ENCODE data around the gene THNSL1.

DNA sequence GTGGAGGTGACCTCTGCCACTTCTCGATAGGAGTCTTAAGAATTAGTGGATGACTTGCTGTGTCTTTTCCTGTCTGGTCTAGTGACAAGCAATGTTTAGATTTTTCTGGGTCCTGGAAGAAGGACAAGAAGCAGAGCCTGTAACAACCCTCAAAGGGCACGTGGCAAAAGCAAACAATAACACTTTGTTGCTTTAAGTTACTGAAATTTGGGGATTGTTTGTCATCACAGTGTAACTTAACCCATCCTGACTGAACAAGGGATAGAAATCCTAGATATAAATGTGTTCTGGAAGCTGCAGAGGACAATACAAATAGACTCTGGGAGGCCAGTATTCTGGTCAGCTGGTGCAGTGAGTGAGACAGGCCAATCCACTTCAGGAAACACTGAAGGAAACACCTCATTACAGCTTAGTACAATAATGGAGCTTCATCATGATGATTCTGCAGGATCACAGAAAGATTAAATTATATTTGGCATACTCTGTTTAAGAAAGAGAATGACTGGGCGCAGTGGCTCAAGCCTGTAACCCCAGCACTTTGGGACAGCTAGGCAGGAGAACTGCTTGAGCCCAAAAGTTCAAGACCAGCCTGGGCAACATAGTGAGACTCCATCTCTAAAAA is 23.8 kb upstream of the THNSL1 start:
- TF ChIP-seq, protein P1, sequence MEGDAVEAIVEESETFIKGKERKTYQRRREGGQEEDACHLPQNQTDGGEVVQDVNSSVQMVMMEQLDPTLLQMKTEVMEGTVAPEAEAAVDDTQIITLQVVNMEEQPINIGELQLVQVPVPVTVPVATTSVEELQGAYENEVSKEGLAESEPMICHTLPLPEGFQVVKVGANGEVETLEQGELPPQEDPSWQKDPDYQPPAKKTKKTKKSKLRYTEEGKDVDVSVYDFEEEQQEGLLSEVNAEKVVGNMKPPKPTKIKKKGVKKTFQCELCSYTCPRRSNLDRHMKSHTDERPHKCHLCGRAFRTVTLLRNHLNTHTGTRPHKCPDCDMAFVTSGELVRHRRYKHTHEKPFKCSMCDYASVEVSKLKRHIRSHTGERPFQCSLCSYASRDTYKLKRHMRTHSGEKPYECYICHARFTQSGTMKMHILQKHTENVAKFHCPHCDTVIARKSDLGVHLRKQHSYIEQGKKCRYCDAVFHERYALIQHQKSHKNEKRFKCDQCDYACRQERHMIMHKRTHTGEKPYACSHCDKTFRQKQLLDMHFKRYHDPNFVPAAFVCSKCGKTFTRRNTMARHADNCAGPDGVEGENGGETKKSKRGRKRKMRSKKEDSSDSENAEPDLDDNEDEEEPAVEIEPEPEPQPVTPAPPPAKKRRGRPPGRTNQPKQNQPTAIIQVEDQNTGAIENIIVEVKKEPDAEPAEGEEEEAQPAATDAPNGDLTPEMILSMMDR (IDR thresholded peaks at IDR 0.05; ENCODE audit: low read depth, low read length) = no peak
- no peak for TF ChIP-seq EZH2phosphoT487 (IDR thresholded peaks at IDR 0.05; ENCODE audit: low read depth)

Measured in OCI-LY3 (cell line).